ENCODE data around the gene RALGAPA1.

DNA sequence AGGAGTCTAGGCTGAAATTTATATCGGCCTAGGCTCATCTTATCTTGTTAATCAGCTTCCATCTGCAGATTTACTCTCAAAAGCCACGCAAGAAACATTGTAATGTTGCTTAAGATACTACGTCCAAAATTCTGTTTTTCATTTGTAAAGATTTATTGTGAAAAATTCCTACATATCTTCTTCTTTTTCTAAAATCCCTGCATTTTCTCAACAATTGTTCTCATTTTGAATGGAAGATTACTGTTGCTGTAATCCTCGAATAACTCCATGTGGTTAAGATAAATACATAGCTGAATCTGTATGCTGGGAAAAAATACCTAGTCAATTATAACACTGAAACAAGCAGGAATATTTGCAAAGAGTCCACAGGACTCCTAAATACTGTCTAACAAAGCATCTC, 259.5 kb downstream of the RALGAPA1 start:
- TF ChIP-seq CTCF (IDR thresholded peaks at IDR 0.05) (no peak), POLR2AphosphoS5 (IDR thresholded peaks at IDR 0.05) (no peak), POLR2A (IDR thresholded peaks at IDR 0.05) (no peak)

Data from sigmoid colon (tissue), 4 donors.